ENCODE results near the gene SMIM30.

GRCh38 chr7:113137241-113137640 is 18.9 kb upstream of the SMIM30 start:
- TF ChIP-seq CTCF (IDR thresholded peaks at IDR 0.05): no peak
- no peak for TF ChIP-seq SIN3A (IDR thresholded peaks at IDR 0.05; ENCODE audit: borderline replicate concordance, insufficient read depth, low read depth, low read length)
